ENCODE results near the gene PTPRK. TPM values are rescaled to one million over a fixed set of nuclear protein-coding genes. Genes with fewer than 3 reads are reported as not detected.

PTPRK gene
- total and polyA plus RNA-seq, 2 of the 8 experiments (the other 6 are each of a cell fraction or from before 2014, with no cell fraction given): 11.4 to 47.3 TPM

DNA sequence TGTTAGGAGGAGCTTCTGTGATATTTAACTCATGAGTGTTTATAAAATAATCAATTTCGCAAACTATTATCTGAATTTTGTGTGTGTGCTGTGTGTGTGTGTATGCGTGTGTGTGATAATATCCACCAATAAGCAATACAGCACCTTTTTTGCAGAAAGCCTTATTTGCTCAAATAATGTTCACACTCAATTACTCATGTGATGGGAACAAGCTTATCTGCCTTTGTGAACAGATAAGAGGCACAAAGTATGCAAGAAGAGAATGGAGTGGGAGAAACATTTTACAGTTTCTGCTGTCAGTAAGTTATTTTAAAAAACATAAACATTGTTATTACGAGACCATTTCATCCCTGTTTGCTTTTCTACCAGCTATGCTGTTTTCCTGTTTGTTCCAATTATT is 36.7 kb upstream of the PTPRK start:
- H3K9me3 ChIP-seq (ENCODE audit: insufficient read depth in 2 of 2, low read depth in 1 of 2, low read length in 1 of 2): no peaks in the 10 kb centered on the region
- WGBS, 2 experiments (ENCODE audit: extremely low coverage in 1 of 2, insufficient coverage in 1 of 2, insufficient read length in 1 of 2, insufficient replicate concordance in 2 of 2, low coverage in 1 of 2, low lambda C conversion rate in 2 of 2, missing lambda C conversion rate in 1 of 2): 94% methylated on average over 3 of the region's 3 CpGs; no CpG with 5 or more reads in 1 of the 2 experiments
- no peak overlapping the region for H2BK15ac ChIP-seq (ENCODE audit: low read length)
- no peak overlapping the region for H2BK20ac ChIP-seq (ENCODE audit: low read length)
- ChIA-PET POLR2A (ENCODE audit: partially characterized antibody) (no interaction called here), CTCF (ENCODE audit: partially characterized antibody) (interaction anchor here (0.6 kb wide), 2 partner anchors 13 to 969 kb away, joined by 3 to 5 read pairs; no protein-coding TSS in a partner anchor)
- no peaks in the 10 kb centered on the region for H3K79me1 ChIP-seq (ENCODE audit: low read depth, low read length)
- no peak overlapping the region for H2BK5ac ChIP-seq (ENCODE audit: low read depth, low read length)
- H3K4ac ChIP-seq (replicated peaks; ENCODE audit: insufficient read length, low read depth, low read length): no peak overlapping the region
- no peaks in the 10 kb centered on the region for H3K23me2 ChIP-seq (ENCODE audit: low read depth, low read length)
- no peak overlapping the region for H3K4me3 ChIP-seq (ENCODE audit: extremely low read depth in 1 of 4, insufficient read depth in 2 of 4, low read depth in 3 of 4, low read length in 4 of 4)
- H3K56ac ChIP-seq (replicated peaks; ENCODE audit: insufficient read length, low read depth, low read length): no peak overlapping the region
- no peaks in the 10 kb centered on the region for H3K79me2 ChIP-seq (ENCODE audit: control insufficient read depth in 1 of 2, insufficient read depth in 2 of 2, low read length in 2 of 2)
- H3K27me3 ChIP-seq (replicated peaks in 1 of 4; ENCODE audit: control insufficient read depth in 3 of 4, extremely low read depth in 1 of 4, insufficient read depth in 3 of 4, low read length in 3 of 4): no peaks in the 10 kb centered on the region
- no peak overlapping the region for H3K9ac ChIP-seq (replicated peaks in 1 of 4; ENCODE audit: extremely low read depth in 1 of 4, low read depth in 3 of 4, low read length in 3 of 4)
- H3K18ac ChIP-seq (ENCODE audit: extremely low read depth, low read length): no peak overlapping the region
- no peak overlapping the region for H3K23ac ChIP-seq (ENCODE audit: insufficient read length)
- no peak overlapping the region for H3K4me2 ChIP-seq (ENCODE audit: insufficient read depth in 1 of 2, low read depth in 2 of 2, low read length in 2 of 2)
- H4K5ac ChIP-seq (ENCODE audit: insufficient read length, low read depth, low read length): no peak overlapping the region
- H2BK120ac ChIP-seq (replicated peaks; ENCODE audit: low read depth, low read length): no peak overlapping the region
- H4K8ac ChIP-seq (ENCODE audit: extremely low read depth, insufficient read depth, low read length): no peak overlapping the region
- H3K27ac ChIP-seq (ENCODE audit: low read depth, low read length): no peak overlapping the region
- H4K20me1 ChIP-seq (replicated peaks in 1 of 2; ENCODE audit: control insufficient read depth in 1 of 2, insufficient read depth in 2 of 2, low read length in 2 of 2): no peaks in the 10 kb centered on the region
- H2BK12ac ChIP-seq (ENCODE audit: low read depth, low read length): no peak overlapping the region
- no peak for FAIRE-seq
- DNase-seq (ENCODE audit: low read depth in 1 of 2, low spot score in 2 of 2): no peak
- H2AK5ac ChIP-seq (ENCODE audit: low read depth, low read length): no peak overlapping the region
- no peaks in the 10 kb centered on the region for H3K36me3 ChIP-seq (ENCODE audit: control insufficient read depth in 2 of 4, insufficient read depth in 4 of 4, low read length in 3 of 4)
- no peaks in the 10 kb centered on the region for H3K4me1 ChIP-seq (replicated peaks in 1 of 4; ENCODE audit: control insufficient read depth in 3 of 4, insufficient read depth in 4 of 4, low read length in 3 of 4)
- no peak overlapping the region for H2AFZ ChIP-seq (ENCODE audit: low read length)
- no peak overlapping the region for H3K14ac ChIP-seq (ENCODE audit: insufficient read length)
- no peak overlapping the region for H4K91ac ChIP-seq (replicated peaks; ENCODE audit: insufficient read length, low read length)
- no peak for TF ChIP-seq TAF7 (optimal IDR thresholded peaks at IDR 0.05; ENCODE audit: borderline replicate concordance, low read depth, low read length)
- TF ChIP-seq BCL11A (IDR thresholded peaks at IDR 0.05; ENCODE audit: low read depth in 2 of 2, low read length in 2 of 2): no peak
- TF ChIP-seq KDM1A (IDR thresholded peaks at IDR 0.05; ENCODE audit: borderline replicate concordance, low read length): no peak
- no peak for TF ChIP-seq TBP (IDR thresholded peaks at IDR 0.05; ENCODE audit: low read depth, low read length)
- TF ChIP-seq BRCA1 (IDR thresholded peaks at IDR 0.05; ENCODE audit: low read depth, low read length): no peak
- no peak for TF ChIP-seq POLR2AphosphoS5 (IDR thresholded peaks at IDR 0.05; ENCODE audit: low read depth, low read length)
- TF ChIP-seq NRF1 (IDR thresholded peaks at IDR 0.05; ENCODE audit: low read depth, low read length): no peak
- TF ChIP-seq CREB1 (IDR thresholded peaks at IDR 0.05): no peak
- TF ChIP-seq SIRT6 (IDR thresholded peaks at IDR 0.05; ENCODE audit: low read length): no peak
- TF ChIP-seq POLR2A (IDR thresholded peaks at IDR 0.05; ENCODE audit: control extremely low read depth in 1 of 2, low read depth in 2 of 2, low read length in 2 of 2): no peak
- TF ChIP-seq RNF2 (IDR thresholded peaks at IDR 0.05; ENCODE audit: borderline replicate concordance, low read depth, low read length, missing control alignments, poor library complexity, severe bottlenecking): no peak
- no peak for TF ChIP-seq NANOG (IDR thresholded peaks at IDR 0.05; ENCODE audit: insufficient read depth, low read depth, low read length, poor library complexity, severe bottlenecking)
- no peak for TF ChIP-seq SAP30 (IDR thresholded peaks at IDR 0.05; ENCODE audit: insufficient read depth, insufficient replicate concordance, low read length)
- no peak for TF ChIP-seq CTBP2 (IDR thresholded peaks at IDR 0.05; ENCODE audit: borderline replicate concordance, insufficient read depth, insufficient read length, low read length)
- no peak for TF ChIP-seq KDM4A (IDR thresholded peaks at IDR 0.05; ENCODE audit: low read depth, low read length, severe bottlenecking)
